ENCODE data around the gene LY6G6C.

LY6G6C gene

DNA sequence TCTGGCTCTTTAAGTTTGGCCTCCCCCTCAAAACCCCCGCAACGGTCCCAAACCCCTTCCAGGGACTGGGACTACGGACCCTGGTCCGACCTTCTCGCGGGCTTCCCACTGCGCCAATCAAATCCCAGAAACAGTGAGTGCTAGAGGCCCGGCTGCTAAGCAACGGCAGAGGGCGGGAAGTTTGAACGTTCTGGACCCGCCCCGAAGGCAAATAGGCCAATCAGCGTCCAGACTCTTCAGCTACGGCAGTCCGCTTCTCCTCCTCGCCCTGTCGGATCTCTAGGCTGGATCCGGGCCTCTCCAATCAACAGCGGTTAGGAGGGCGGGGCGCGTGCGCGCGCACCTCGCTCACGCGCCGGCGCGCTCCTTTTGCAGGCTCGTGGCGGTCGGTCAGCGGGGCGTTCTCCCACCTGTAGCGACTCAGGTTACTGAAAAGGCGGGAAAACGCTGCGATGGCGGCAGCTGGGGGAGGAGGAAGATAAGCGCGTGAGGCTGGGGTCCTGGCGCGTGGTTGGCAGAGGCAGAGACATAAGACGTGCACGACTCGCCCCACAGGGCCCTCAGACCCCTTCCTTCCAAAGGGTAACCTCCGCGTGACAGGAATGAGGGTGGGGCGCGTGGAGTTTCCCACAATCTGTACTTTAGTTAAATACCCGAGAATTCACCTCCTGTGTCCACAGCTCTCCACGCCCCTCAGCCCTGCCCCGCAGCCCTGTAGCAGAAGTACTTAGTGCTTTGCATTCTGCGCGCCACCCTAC is 18.3 kb upstream of the LY6G6C start, which contains the start of gene MSH5 (continued):
- TF ChIP-seq ZNF529 (tag by site-specific recombination; IDR thresholded peaks at IDR 0.05; ENCODE audit: insufficient replicate concordance) (no peak), ZNF624 (tag by site-specific recombination; IDR thresholded peaks at IDR 0.05) (no peak), ZNF37A (tag by site-specific recombination; IDR thresholded peaks at IDR 0.05) (no peak), GLIS2 (tag by site-specific recombination; IDR thresholded peaks at IDR 0.05) (peak; percentile 66; the same call in 1 of the 2 replicates), ZNF140 (tag by site-specific recombination; IDR thresholded peaks at IDR 0.05) (no peak), ZNF768 (tag by site-specific recombination; IDR thresholded peaks at IDR 0.05) (no peak), TRIM28 (IDR thresholded peaks at IDR 0.05; ENCODE audit: borderline replicate concordance, low read length) (no peak), BCL11A (tag by site-specific recombination; IDR thresholded peaks at IDR 0.05; ENCODE audit: low read depth) (no peak), ZNF549 (tag by site-specific recombination; IDR thresholded peaks at IDR 0.05) (no peak), SALL2 (tag by site-specific recombination; IDR thresholded peaks at IDR 0.05; ENCODE audit: borderline replicate concordance) (no peak), ZBTB8A (tag by site-specific recombination; IDR thresholded peaks at IDR 0.05) (no peak; the same call in 1 of the 2 replicates), PRDM1 (tag by site-specific recombination; IDR thresholded peaks at IDR 0.05) (no peak), ZNF548 (tag by site-specific recombination; IDR thresholded peaks at IDR 0.05) (no peak), TCF7L2 (IDR thresholded peaks at IDR 0.05; ENCODE audit: borderline replicate concordance, low read depth, low read length) (no peak), SP7 (tag by site-specific recombination; IDR thresholded peaks at IDR 0.05) (peak; percentile 84), ZBTB20 (tag by site-specific recombination; IDR thresholded peaks at IDR 0.05) (no peak), ZFHX2 (tag by site-specific recombination; conservative IDR thresholded peaks at IDR 0.05) (peak; percentile 95), GLIS1 (tag by site-specific recombination; IDR thresholded peaks at IDR 0.05) (peak; percentile 75), ZNF221 (tag by site-specific recombination; IDR thresholded peaks at IDR 0.05; ENCODE audit: borderline replicate concordance) (no peak), ZNF473 (tag by site-specific recombination; IDR thresholded peaks at IDR 0.05) (no peak), ZNF112 (tag by site-specific recombination; IDR thresholded peaks at IDR 0.05) (no peak)
- TF ChIP-seq, protein P1, sequence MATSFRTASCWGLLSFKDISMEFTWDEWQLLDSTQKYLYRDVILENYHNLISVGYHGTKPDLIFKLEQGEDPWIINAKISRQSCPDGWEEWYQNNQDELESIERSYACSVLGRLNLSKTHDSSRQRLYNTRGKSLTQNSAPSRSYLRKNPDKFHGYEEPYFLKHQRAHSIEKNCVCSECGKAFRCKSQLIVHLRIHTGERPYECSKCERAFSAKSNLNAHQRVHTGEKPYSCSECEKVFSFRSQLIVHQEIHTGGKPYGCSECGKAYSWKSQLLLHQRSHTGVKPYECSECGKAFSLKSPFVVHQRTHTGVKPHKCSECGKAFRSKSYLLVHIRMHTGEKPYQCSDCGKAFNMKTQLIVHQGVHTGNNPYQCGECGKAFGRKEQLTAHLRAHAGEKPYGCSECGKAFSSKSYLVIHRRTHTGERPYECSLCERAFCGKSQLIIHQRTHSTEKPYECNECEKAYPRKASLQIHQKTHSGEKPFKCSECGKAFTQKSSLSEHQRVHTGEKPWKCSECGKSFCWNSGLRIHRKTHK (tag by site-specific recombination; IDR thresholded peaks at IDR 0.05): no peak
- TF ChIP-seq, protein P2, sequence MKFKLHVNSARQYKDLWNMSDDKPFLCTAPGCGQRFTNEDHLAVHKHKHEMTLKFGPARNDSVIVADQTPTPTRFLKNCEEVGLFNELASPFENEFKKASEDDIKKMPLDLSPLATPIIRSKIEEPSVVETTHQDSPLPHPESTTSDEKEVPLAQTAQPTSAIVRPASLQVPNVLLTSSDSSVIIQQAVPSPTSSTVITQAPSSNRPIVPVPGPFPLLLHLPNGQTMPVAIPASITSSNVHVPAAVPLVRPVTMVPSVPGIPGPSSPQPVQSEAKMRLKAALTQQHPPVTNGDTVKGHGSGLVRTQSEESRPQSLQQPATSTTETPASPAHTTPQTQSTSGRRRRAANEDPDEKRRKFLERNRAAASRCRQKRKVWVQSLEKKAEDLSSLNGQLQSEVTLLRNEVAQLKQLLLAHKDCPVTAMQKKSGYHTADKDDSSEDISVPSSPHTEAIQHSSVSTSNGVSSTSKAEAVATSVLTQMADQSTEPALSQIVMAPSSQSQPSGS (tag by site-specific recombination; IDR thresholded peaks at IDR 0.05; ENCODE audit: low read depth): no peak
- TF ChIP-seq, protein P3, sequence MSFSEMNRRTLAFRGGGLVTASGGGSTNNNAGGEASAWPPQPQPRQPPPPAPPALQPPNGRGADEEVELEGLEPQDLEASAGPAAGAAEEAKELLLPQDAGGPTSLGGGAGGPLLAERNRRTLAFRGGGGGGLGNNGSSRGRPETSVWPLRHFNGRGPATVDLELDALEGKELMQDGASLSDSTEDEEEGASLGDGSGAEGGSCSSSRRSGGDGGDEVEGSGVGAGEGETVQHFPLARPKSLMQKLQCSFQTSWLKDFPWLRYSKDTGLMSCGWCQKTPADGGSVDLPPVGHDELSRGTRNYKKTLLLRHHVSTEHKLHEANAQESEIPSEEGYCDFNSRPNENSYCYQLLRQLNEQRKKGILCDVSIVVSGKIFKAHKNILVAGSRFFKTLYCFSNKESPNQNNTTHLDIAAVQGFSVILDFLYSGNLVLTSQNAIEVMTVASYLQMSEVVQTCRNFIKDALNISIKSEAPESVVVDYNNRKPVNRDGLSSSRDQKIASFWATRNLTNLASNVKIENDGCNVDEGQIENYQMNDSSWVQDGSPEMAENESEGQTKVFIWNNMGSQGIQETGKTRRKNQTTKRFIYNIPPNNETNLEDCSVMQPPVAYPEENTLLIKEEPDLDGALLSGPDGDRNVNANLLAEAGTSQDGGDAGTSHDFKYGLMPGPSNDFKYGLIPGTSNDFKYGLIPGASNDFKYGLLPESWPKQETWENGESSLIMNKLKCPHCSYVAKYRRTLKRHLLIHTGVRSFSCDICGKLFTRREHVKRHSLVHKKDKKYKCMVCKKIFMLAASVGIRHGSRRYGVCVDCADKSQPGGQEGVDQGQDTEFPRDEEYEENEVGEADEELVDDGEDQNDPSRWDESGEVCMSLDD (tag by site-specific recombination; IDR thresholded peaks at IDR 0.05): peak; percentile 84
- TF ChIP-seq, protein P4, sequence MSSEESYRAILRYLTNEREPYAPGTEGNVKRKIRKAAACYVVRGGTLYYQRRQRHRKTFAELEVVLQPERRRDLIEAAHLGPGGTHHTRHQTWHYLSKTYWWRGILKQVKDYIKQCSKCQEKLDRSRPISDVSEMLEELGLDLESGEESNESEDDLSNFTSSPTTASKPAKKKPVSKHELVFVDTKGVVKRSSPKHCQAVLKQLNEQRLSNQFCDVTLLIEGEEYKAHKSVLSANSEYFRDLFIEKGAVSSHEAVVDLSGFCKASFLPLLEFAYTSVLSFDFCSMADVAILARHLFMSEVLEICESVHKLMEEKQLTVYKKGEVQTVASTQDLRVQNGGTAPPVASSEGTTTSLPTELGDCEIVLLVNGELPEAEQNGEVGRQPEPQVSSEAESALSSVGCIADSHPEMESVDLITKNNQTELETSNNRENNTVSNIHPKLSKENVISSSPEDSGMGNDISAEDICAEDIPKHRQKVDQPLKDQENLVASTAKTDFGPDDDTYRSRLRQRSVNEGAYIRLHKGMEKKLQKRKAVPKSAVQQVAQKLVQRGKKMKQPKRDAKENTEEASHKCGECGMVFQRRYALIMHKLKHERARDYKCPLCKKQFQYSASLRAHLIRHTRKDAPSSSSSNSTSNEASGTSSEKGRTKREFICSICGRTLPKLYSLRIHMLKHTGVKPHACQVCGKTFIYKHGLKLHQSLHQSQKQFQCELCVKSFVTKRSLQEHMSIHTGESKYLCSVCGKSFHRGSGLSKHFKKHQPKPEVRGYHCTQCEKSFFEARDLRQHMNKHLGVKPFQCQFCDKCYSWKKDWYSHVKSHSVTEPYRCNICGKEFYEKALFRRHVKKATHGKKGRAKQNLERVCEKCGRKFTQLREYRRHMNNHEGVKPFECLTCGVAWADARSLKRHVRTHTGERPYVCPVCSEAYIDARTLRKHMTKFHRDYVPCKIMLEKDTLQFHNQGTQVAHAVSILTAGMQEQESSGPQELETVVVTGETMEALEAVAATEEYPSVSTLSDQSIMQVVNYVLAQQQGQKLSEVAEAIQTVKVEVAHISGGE (tag by site-specific recombination; conservative IDR thresholded peaks at IDR 0.05; ENCODE audit: low read depth): no peak
- TF ChIP-seq, protein P5, sequence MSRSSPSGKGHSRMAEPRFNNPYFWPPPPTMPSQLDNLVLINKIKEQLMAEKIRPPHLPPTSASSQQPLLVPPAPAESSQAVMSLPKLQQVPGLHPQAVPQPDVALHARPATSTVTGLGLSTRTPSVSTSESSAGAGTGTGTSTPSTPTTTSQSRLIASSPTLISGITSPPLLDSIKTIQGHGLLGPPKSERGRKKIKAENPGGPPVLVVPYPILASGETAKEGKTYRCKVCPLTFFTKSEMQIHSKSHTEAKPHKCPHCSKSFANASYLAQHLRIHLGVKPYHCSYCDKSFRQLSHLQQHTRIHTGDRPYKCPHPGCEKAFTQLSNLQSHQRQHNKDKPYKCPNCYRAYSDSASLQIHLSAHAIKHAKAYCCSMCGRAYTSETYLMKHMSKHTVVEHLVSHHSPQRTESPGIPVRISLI (tag by site-specific recombination; IDR thresholded peaks at IDR 0.05): no peak
- TF ChIP-seq, protein P6, sequence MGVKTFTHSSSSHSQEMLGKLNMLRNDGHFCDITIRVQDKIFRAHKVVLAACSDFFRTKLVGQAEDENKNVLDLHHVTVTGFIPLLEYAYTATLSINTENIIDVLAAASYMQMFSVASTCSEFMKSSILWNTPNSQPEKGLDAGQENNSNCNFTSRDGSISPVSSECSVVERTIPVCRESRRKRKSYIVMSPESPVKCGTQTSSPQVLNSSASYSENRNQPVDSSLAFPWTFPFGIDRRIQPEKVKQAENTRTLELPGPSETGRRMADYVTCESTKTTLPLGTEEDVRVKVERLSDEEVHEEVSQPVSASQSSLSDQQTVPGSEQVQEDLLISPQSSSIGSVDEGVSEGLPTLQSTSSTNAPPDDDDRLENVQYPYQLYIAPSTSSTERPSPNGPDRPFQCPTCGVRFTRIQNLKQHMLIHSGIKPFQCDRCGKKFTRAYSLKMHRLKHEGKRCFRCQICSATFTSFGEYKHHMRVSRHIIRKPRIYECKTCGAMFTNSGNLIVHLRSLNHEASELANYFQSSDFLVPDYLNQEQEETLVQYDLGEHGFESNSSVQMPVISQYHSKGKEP (tag by site-specific recombination; IDR thresholded peaks at IDR 0.05): no peak
